NCI-H1092 treated with DMSO at 0.1 percent for 48 hours (cell line): ENCODE results near the gene RHEB.
"Not testable (repeated sequence)": the region's sequence is repeated elsewhere in the genome, so short reads cannot be mapped to it uniquely, and the experiment has no call there.

Experiments
- DNase-seq: peaks from one replicate; lab custom pipeline; 2025; lab: John Stamatoyannopoulos, UW

The RHEB gene

DNA sequence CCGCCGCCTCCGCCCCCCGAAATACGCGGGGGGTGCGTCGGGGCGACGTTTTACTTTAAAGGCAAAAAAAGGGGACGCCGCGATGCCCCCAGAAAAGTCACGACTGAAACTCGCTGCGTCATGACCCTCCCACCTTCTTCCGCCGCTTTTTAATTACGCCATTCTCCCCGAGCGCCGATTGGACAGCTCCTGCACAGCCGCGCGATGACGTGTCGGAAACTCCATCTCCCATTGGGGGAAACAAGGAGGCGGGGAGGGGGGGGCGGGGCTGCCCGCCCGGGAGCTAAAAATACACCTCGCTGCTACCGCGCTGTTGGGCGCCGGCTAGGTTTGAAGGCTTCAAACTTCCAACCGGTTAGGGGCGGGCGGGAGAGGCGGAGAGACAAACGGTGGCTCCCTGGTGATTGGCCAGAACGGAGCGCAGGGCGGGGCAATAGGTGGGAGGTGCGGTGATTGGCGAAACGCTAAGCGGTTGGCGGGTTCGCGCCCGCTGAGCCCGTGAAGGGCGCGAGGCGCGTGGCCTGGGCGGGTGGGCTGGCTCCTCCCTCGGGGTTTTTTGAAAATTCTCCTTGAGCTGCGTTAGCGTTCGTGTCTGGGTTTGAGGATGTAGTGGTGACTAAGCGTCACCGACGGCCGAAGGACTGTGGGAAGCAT, at the start of gene RHEB:
Gene RHEB, minus strand, starts transcription at position 131 of the 654 bp plus-strand sequence. CDS start 384 bp downstream, outside the sequence.
- DNase-seq: peak; percentile 100

GRCh38 chr7:151566897-151567320, 47.2 kb upstream of the RHEB start:
- DNase-seq: no peak

GRCh38 chr7:151565541-151565940, 45.8 kb upstream of the RHEB start:
- DNase-seq: no peak

DNA sequence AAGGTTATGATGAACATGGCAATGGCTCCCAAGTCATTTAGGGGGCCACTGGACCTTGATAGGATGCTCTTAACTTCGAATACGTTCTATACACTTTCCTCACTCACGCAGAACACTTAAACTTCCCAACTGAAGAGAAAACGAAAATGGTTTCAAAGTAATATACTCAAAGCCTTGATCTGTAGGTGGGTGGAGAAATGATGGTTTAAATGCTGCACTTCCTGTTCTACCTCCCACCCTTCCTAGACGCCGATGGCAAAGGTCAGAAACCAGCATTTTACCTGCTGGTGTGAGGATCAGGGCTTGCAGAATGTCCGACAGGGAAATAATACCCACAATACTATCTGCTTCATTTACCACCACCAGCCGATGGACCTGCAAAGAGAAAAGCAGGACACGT, 40.5 kb upstream of the RHEB start:
- DNase-seq: no peak

DNA sequence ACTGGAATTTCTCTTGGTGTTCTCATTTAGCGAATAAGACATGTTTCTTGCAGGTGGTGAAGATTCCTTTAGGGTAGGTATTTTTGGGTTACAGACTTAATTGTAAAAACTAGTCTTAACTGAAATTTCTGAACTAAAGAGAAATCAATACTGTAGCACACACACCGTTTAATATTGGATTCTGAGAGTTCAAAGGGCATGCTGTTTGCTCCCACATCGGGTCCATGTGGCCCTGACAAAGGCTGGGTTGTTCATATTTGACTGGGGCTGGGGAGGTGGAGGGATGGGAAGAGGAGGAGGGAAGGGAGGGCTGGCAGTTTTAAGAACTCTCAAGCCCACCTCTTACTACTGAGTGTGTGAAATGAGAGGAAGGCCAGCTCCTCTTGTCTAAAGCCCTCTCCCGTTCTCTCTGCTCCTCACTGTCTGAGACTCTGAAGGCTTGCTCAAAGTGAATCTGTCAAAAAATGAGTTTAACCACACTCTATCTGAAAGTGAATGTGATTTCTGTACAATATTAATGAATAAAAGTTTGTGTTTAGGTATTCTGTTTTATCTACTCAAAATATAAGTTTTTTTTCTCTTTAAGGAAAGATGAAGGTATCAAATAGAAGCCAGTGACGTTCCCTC, 40.0 kb upstream of the RHEB start:
- DNase-seq: no peak

DNA sequence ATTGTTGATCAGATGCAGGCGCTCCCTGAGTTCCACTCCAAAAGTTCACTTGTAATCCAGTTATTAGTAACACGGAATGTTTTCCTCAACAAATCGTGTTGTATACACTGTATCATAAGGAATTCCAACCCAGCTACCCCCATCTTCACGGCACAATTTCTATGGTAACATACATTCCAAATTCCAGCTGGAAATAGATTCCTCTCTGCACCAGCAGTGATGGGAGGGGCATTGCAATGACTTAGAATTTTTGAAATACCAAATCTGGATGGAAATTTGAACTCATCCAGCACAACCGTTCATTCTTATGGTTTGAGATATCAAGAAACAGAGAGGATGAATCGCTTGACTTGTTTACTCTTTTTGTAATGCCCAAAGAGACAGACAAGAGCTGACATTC, 38.9 kb upstream of the RHEB start:
- no peak for DNase-seq

GRCh38 chr7:151556592-151556991, 36.9 kb upstream of the RHEB start:
- no peak for DNase-seq

DNA sequence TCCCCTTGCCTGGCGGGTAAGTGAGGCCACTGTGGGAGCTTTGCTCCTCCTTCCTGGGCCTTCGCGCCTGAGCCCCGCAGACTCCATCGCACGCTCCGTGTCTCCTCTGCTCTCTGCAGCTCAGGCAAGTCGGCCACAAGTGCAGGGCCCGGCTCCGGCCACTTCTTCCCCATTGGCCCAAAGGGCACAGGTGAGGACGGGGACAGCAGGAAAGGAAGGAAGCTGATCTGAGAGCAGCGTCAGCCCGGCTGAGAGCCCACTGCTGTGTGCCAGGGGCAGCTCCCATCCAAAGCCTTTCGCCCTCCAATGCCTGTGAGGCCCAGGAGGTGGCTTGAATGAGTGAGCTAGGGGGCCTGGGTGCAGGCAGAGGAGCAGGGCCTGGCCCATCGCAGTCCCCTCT, 33.7 kb upstream of the RHEB start:
- DNase-seq: no peak

- peak; percentile 90 for DNase-seq
These were observed 32.8 kb upstream of the RHEB start for GRCh38 chr7:151552352-151553028.

- DNase-seq: no peak
These were observed 32.1 kb upstream of the RHEB start for GRCh38 chr7:151551820-151552219.

DNA sequence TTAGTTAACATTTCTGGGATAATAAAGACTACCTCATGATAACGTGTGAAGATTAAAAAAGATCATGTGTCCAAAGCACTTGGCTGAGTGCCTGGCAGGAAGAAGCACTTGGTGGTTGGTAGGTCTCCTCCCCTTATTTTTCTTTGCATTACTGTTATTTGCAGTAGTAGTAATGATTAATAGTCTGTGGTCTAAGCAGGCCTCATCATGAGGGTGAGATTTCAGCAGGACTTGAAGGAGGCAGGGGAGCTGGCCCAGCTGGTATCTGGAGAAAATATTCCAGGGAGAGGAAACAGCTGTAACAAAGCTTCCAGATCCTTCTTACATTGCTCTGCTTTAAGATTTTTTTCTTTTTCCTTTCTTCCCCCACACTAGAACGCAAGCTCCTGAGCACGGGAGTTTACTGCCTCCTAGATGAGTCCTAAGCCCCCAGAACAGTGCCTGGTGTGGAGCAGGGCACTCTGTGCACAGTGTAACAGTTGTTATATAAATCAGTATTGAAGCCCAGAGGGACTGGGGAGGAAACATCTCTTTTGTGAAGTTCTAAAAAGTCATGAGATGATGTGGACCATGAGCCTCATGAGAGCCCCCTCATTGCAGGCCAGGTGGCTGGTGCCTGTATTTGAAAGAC, 31.1 kb upstream of the RHEB start:
- DNase-seq: peak; percentile 22

DNA sequence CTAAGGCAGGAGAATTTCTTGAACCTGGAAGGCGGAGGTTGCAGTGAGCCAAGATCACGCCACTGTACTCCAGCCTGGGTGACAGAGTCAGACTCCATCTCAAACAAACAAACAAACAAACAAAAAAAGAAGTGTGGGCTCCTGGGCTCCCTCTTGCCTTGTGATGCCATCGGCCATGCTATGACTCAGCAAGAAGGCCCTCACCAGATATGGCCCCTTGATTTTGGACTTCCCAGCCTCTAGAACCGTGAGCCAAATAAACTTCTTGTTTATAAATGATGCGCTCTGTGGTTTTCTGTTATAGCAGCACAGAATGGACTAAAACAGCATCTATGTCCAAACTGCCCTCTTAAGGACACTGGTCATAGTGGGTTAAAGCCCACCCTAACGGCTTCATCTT, 29.9 kb upstream of the RHEB start:
- no peak for DNase-seq

GRCh38 chr7:151549083-151549482, 29.4 kb upstream of the RHEB start:
- DNase-seq: no peak

- DNase-seq: no peak
These were observed 24.5 kb upstream of the RHEB start for GRCh38 chr7:151544183-151544582.

DNA sequence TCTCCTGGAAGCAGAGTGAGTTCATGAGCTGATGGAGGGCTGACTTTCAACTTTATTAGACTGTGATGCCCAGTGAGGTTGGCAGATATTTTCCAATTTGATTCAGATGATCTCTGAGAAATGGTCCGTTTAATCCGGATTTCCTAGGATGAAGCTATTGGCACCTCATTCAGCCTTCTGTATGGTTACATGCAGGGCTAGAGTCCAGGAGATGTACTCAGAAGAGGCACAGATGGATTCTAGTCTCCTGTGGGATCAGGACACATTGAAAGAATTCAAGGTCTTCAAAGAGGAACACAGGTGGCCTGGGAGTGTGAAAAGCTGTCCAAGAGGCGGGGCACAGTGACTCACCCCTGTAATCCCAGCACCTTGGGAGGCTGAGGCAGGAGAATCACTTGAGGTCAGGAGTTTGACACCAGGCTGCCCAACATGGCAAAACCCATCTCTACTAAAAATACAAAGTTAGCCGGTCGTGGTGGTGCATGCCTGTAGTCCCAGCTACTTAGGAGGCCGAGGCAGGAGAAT, 23.0 kb upstream of the RHEB start:
- no peak for DNase-seq

GRCh38 chr7:151541709-151542499, 22.2 kb upstream of the RHEB start:
- no peak for DNase-seq

- DNase-seq: no peak
These were observed 20.5 kb upstream of the RHEB start for GRCh38 chr7:151540146-151540545.

DNA sequence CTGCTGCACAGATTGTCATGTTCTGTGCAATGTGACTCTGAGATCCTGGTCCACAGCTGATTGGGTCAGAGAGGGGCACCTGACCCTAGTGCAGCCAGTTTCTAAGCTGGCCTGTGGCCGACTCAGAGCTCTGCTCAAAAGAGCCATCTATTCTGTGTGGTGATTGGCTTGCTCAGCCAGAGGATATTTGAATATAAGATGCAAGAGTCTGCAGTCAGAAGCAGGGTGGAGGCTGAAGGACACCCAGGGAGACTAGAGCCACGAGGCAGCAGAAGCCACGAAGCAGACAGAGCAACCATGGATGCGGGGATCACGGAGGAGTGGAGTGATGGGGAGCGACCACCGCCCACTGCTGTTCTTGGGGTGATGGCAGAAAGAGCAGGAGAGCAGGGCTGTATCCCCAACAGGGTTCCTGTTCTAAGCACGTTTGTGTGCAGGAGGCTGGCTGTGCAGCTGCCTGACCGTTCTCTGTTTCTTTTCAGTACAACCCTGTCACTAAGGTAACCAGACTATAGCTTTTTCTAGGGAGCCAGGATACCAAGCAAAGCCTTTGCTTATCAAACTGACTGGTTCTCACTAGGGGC, 19.5 kb upstream of the RHEB start:
- DNase-seq: peak; percentile 92

DNA sequence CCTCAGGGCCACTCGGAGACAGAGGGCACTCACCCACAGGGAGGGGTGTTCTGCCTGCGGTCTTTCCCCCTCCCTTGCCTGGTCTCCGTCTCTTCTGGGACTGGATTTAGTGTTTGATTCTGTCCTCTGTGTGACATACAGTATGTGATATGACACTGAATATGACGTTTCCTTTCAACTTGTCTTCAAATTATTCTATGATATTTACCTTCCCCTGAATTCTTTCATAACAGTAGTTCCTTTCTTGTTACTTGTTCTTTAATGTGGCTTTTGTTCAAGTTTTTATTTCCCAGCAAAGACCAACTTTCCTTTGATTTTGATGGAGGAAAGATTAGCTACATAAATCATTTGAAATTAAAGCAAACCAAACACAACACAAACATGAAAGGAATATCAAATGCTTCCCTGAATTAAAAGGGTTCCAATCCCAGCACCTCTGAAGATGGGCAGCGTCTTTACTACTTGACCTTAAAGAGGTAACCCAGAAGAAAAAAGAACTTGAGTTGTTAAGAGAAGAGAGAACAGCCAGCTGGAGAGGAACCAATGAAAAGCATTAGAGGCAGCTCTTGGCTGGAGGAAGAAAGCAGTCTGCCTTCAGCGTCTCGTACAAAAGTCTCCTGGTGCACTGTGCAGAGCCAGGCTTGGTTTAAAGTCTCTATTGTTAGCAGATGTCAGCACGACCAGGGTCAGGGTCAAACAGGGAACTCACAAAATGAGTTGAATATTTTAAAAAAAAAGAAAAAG, 18.3 kb upstream of the RHEB start:
- peak; percentile 30 for DNase-seq

DNA sequence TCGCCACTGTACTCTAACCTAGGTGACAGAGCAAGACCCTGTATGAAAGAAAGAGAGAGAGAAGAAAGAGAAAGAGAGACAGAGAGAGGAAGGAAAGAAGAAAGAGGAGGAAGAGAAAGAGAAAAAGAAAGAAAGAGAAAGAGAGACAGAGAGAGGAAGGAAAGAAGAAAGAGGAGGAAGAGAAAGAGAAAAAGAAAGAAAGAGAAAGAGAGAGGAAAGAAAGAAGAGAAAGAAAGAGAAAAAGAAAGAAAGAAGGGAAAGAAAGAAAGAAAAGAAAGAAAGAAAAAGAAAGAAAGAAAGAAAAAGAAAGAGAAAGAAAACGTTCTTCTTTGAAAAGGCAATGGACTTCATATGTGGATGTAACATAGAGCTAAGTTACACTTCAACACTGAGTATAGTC, 16.5 kb upstream of the RHEB start:
- DNase-seq: not testable (repeated sequence)

DNA sequence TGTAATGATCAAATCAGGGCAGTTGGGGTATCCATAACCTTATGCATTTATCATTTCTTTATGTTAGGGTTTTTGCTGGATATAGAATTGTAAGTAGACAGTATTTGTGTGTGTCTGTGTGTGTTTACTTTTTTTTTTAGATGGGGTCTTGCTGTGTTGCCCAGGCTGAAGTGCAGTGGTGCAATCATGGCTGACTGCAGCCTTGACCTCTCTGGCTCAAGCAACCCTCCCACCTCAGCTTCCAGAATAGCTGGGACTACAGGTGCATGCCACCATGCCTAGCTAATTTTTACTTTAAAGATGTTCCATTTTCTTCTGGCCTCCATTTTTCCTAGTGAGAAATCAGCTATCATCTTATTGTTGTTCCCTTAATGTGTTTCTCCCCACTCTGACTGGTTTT, 10.1 kb upstream of the RHEB start:
- DNase-seq: no peak
